ENCODE results near the gene ZC3H12C.

The ZC3H12C gene

GRCh38 chr11:110077346-110077745 lies 15.8 kb upstream of the ZC3H12C start:
- no peak for DNase-seq (ENCODE audit: low read depth in 2 of 2)

- DNase-seq (ENCODE audit: low read depth in 2 of 2), result no peak
Measured at GRCh38 chr11:110077831-110078325, 15.3 kb upstream of the ZC3H12C start.

- DNase-seq (ENCODE audit: low read depth in 2 of 2), result no peak
Measured at GRCh38 chr11:110078923-110079544, 14.2 kb upstream of the ZC3H12C start.

GRCh38 chr11:110079726-110080125 lies 13.5 kb upstream of the ZC3H12C start:
- DNase-seq (ENCODE audit: low read depth in 2 of 2), result no peak

GRCh38 chr11:110081462-110082376 lies 11.5 kb upstream of the ZC3H12C start:
- DNase-seq (ENCODE audit: low read depth in 2 of 2), result no peak

GRCh38 chr11:110082899-110083298 lies 10.3 kb upstream of the ZC3H12C start:
- no peak for DNase-seq (ENCODE audit: low read depth in 2 of 2)

- no peak for DNase-seq (ENCODE audit: low read depth in 2 of 2)
Measured at GRCh38 chr11:110085255-110085838, 7.8 kb upstream of the ZC3H12C start.

GRCh38 chr11:110086892-110087309 lies 6.3 kb upstream of the ZC3H12C start:
- DNase-seq (ENCODE audit: low read depth in 2 of 2), result no peak

GRCh38 chr11:110087812-110088534 lies 5.2 kb upstream of the ZC3H12C start:
- DNase-seq (ENCODE audit: low read depth in 2 of 2), result no peak

- DNase-seq (ENCODE audit: low read depth in 2 of 2), result no peak
Measured at GRCh38 chr11:110088535-110089344, 4.5 kb upstream of the ZC3H12C start.

GRCh38 chr11:110089617-110090282 lies 3.4 kb upstream of the ZC3H12C start:
- no peak for DNase-seq (ENCODE audit: low read depth in 2 of 2)

GRCh38 chr11:110090466-110091026 lies 2.6 kb upstream of the ZC3H12C start:
- no peak for DNase-seq (ENCODE audit: low read depth in 2 of 2)

- DNase-seq (ENCODE audit: low read depth in 2 of 2), result no peak
Measured at GRCh38 chr11:110092111-110092514, 1.1 kb upstream of the ZC3H12C start.

GRCh38 chr11:110093407-110094297 lies 460 bp downstream of the ZC3H12C start:
- DNase-seq (ENCODE audit: low read depth in 2 of 2), result no peak

- no peak for DNase-seq (ENCODE audit: low read depth in 2 of 2)
Measured at GRCh38 chr11:110094298-110095285, 1.4 kb downstream of the ZC3H12C start.

- DNase-seq (ENCODE audit: low read depth in 2 of 2), result no peak
Measured at GRCh38 chr11:110095554-110095953, 2.4 kb downstream of the ZC3H12C start.

GRCh38 chr11:110096496-110096895 lies 3.3 kb downstream of the ZC3H12C start:
- no peak for DNase-seq (ENCODE audit: low read depth in 2 of 2)

All from stimulated activated CD8-positive, alpha-beta memory T cell treated with anti-CD3 and anti-CD28 coated beads, Interleukin-2, amount 100 ng/mL, for 48 hours (primary cell).